LNCaP clone FGC (cell line): ENCODE measurements around the gene LTBR.

Experiments
- DNase-seq: peaks from one replicate; pipeline ENCODE4 v3.0.0-alpha.2; 2011; ENCODE audit warnings: low read depth
- H3K4me3 ChIP-seq: 2 replicates; pipeline ENCODE4 v1.5.1; 2011; ENCODE audit warnings: mild to moderate bottlenecking, low read depth, low read length, control low read depth
- TF ChIP-seq, protein P1 (sequence below): IDR thresholded peaks from 2 replicates; pipeline ENCODE4 v1.5.1; 2012; ENCODE audit warnings: mild to moderate bottlenecking; ENCODE audit not compliant: control insufficient read depth, insufficient read depth; ENCODE audit errors: extremely low read depth

LTBR gene

DNA sequence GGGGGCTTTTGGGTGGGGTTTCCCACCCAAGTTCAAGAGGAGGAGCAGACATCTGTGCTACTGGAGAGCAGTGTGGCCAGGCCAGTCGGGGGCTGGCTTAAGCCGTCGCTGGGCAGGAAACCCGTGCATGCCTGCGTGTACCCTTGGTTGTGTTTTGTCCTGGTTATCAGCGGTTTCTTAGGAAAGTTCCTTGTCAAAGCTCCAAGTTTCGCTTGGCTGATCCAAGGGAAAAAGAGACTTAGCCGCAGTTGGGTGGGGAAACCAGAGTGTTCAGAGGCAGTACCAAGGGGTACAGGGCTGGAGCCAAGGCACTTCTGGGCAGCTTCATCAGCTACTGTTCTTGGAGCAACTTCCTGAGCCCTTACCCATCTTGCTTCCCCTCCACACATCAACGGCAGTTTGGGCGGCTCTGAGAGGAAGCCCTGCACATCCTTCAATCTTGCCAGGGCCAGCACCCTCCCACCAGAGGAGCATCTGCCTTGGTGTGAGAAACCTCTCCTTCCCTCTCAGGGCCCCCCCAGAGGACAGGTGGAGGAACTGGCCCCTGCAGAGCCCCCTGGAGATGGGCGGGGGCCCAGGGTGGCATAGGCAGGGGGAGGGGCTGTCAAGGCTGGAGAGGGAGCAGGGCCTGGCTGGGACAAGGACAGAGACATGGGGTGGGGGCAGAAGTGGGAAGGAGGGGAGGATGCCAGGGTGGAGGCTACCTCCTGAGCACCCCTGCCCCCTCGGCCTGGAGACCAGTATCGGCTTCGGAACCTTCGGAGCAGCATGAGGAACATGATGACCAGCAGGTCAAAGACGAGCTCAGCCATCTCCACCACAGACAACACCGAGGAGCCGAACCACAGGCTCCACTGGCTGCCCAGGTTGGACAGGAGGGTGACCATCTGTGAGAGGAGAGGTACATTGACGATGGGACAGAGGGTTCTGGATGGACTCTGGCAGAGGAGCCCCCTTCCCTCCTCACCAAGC, 36.3 kb upstream of the LTBR start:
- TF ChIP-seq, protein P1, sequence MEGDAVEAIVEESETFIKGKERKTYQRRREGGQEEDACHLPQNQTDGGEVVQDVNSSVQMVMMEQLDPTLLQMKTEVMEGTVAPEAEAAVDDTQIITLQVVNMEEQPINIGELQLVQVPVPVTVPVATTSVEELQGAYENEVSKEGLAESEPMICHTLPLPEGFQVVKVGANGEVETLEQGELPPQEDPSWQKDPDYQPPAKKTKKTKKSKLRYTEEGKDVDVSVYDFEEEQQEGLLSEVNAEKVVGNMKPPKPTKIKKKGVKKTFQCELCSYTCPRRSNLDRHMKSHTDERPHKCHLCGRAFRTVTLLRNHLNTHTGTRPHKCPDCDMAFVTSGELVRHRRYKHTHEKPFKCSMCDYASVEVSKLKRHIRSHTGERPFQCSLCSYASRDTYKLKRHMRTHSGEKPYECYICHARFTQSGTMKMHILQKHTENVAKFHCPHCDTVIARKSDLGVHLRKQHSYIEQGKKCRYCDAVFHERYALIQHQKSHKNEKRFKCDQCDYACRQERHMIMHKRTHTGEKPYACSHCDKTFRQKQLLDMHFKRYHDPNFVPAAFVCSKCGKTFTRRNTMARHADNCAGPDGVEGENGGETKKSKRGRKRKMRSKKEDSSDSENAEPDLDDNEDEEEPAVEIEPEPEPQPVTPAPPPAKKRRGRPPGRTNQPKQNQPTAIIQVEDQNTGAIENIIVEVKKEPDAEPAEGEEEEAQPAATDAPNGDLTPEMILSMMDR = no peak
- H3K4me3 ChIP-seq = no peak overlapping the region
- no peak for DNase-seq

DNA sequence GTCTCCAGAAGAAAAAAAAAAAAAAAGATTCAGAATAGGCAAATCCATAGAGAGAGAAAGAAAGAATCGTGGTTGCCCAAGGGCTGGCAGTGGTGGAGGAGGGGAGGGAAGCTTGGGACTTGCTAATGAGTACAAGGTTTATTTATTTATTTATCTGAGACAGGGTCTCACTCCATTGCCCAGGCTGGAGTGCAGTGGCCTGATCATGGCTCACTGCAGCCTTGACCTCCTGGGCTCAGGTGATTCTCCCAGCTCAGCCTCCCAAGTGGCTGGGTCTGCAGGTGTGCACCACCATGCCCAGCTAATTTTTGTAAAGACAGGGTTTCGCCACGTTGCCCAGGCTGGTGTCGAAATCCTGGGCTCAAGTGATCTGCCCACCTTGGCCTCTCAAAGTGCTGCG, 32.3 kb upstream of the LTBR start:
- no peak for DNase-seq
- TF ChIP-seq, protein P1 = no peak

DNA sequence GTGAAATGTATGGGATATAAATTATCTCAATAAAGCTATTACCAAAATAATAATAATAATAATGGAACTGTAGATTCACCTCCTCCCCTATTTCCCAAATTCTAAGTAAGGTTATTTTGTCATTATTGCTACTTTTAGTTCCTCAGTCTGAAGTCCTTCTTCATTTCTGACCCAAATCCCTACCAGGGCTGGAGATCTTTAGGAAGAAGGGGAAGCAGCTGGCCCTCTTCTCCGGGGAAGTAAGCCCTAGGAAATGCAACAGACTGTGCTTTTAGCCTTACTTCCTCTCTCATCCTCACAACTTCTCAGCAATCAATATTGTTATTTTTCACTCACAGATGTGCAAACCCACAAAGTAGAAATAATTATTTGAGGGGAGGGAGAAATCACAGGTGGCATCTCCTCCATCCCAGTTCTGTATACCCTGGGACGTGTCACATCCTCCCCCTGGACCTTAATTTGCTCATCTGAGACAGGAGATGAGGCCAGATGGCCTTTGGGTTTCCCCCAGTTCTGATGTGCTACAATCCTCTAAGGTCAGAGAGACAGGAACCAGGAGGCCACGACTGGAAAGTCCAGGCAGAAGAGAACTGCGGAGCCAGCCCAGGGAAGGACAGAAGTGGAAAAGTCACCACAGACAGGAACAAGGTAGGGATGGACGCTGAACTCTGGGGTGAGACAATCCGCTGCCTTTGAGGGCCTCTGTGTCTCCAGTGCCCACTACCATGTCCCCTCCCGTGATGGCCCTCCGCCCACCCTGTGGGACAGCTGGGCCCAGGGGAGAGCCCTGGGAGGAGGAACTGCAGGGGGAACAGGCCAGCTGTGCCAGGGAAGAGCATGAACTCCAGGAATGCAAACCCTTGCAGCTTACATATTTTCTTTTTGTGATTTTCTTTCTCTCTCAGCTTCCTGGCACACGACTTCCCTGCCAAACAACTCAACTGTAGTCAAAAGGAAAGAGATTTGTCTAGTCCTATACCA, 31.5 kb upstream of the LTBR start:
- DNase-seq = no peak
- no peak overlapping the region for H3K4me3 ChIP-seq
- TF ChIP-seq, protein P1 = no peak

More for the DNA sequence above, 32.3 kb upstream of the LTBR start:
- no peak overlapping the region for H3K4me3 ChIP-seq

DNA sequence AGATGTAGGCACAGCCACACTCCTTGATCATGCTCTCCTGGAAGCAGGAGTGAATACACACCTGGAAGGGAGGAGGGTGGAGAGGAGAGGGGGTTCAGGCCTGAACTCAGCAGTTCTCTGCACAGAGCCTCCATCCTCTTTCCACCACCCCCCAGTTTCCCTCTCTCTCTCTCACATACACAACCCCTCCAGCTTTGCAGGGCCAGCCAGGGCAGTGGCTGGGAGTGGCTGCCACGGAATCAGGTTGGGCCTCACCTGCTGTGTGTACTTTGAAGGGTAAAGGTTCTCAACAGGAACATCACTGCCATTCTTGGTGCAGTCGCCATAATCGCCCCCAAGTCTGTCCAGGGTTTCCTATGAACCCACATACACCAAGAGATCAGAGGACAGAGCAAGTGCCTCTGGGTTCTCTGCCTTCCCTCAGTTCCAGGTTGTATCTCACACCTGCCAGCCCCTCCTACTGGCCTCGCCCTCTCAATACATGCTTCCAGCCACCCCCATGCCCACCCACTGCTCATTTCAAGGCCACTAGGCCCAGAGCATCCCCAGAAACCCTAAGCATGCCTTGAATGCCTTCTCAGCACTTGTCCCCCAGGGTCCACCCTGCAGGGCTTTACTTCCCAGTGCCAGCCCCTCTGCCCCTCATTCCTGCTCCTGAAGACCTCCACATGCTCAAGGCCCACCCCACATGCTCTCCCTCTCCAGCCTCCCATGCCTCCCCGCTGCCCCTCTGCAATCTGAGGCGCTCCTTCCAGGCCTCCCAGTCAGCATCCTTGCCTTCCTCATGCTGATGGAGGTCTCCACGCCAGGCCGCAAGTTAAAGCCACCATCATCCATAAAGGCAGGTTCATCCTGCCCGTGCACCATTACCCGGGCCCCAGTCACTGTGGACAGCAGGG, 29.2 kb upstream of the LTBR start:
- no peak overlapping the region for H3K4me3 ChIP-seq
- no peak for DNase-seq
- TF ChIP-seq, protein P1 = no peak

DNA sequence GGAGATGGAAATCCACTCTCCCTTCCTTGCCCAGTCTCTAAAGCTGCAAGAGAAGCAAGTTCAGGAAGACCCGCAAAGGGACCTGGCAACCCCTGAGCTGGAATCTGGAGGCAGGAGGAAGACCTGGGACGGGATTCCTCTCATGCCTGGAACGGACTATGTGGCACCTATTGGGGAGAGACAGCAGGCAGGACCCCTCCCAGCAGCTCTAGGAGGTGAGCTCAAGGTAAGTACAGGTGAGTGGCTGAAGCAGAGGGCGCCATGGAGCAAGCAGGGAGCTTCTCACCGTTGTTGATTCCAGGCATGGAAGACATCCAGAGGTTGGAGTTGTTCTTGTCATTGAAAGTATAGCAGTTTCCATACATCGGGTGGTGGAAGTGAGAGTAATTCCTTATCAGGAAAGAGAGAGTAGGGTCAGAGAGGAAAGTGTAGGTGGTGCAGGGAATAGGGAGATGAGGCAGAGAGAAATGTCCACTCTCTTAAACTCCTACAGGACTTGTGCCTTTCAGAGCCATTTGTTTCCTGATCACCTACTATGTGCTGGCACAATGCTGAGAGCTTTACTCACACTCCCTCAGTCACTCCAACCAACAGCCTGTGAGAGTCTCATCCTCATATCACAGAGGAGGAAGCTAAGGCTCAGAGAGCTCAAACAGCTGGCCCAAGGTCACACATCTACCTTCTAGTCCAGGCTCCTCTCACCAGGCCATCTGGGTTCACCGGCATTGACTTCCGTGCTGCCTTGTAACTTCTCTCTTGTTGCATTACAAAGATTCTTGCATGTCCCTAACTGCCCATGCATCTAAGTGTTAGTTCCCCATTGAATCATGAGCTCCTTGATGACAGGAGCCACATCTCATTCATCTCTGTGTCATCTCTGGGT, 28.2 kb upstream of the LTBR start:
- H3K4me3 ChIP-seq = no peak overlapping the region
- no peak for DNase-seq
- TF ChIP-seq, protein P1 = peak; percentile 18; the same call in 1 of the 2 replicates
